Measurements from ENCODE around the gene RAD1.

Gene RAD1

GRCh38 chr5:34858790-34859189 lies 56.5 kb downstream of the RAD1 start:
- ChIA-PET POLR2A (no interaction called here), CTCF (no interaction called here)

GRCh38 chr5:34857894-34858293 lies 57.4 kb downstream of the RAD1 start:
- CTCF ChIA-PET = no interaction called here
- H3K4me3 ChIP-seq (ENCODE audit: low read depth, low read length) = no peak overlapping the region
- POLR2A ChIA-PET = no interaction called here
- no peak for TF ChIP-seq CTCF (IDR thresholded peaks at IDR 0.05; ENCODE audit: insufficient read depth, low read length, missing control alignments)
- DNase-seq (ENCODE audit: low read depth, low spot score) = no peak

More at GRCh38 chr5:34858790-34859189, 56.5 kb downstream of the RAD1 start:
- no peak for DNase-seq (ENCODE audit: low read depth, low spot score)
- no peak for TF ChIP-seq CTCF (IDR thresholded peaks at IDR 0.05; ENCODE audit: insufficient read depth, low read length, missing control alignments)
- H3K4me3 ChIP-seq (ENCODE audit: low read depth, low read length) = no peak overlapping the region

- no peak for TF ChIP-seq CTCF (IDR thresholded peaks at IDR 0.05; ENCODE audit: insufficient read depth, low read length, missing control alignments)
- ChIA-PET POLR2A (no interaction called here), CTCF (no interaction called here)
- no peak overlapping the region for H3K4me3 ChIP-seq (ENCODE audit: low read depth, low read length)
- no peak for DNase-seq (ENCODE audit: low read depth, low spot score)
These were observed 58.1 kb downstream of the RAD1 start for GRCh38 chr5:34857161-34857560.
